ENCODE data around the gene KPNA3.

KPNA3 gene

GRCh38 chr13:49784886-49785570, 7.5 kb downstream of the KPNA3 start:
- DNase-seq = no peak
- Histone ChIP-seq H3K27me3 (replicated peaks) (no peaks in the 10 kb centered on the region), H3K4me3 (ENCODE audit: low read depth, low read length) (no peak overlapping the region), H3K36me3 (replicated peaks) (no peaks in the 10 kb centered on the region), H3K27ac (no peak overlapping the region)
- in situ Hi-C loops (cut with HindIII; ENCODE audit: low pct_ligation_motif_present, low sequenced_read_pairs) = no loop called here
- no peak for TF ChIP-seq CTCF (IDR thresholded peaks at IDR 0.05; ENCODE audit: low read depth, low read length, missing control alignments)

DNA sequence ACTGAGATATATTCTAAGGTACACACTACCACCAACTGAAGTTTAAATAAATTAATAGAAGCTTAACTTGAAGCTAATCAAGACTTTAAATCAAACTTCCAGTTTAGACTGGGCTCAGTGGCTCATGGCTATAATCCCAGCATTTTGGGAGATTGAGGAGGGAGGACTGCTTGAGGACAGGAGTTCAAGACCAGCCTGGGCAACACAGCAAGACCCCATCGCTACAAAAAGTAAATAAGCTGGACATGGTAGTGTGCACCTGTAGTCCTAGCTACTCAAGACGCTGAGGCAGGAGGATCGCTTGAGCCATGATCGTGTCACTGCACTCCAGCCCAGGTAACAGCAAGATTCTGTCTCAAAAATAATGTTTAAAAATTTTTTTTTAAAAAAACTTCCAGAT, 8.6 kb downstream of the KPNA3 start:
- in situ Hi-C loops (cut with HindIII; ENCODE audit: low pct_ligation_motif_present, low sequenced_read_pairs) = no loop called here
- H3K4me3 ChIP-seq (ENCODE audit: low read depth, low read length) = no peak overlapping the region
- TF ChIP-seq CTCF (IDR thresholded peaks at IDR 0.05; ENCODE audit: low read depth, low read length, missing control alignments) = no peak
- H3K36me3 ChIP-seq (replicated peaks) = no peaks in the 10 kb centered on the region
- no peak for DNase-seq
- H3K27ac ChIP-seq = no peak overlapping the region
- H3K27me3 ChIP-seq (replicated peaks) = no peaks in the 10 kb centered on the region

- Histone ChIP-seq H3K27me3 (replicated peaks) (no peaks in the 10 kb centered on the region), H3K4me3 (ENCODE audit: low read depth, low read length) (no peak overlapping the region), H3K27ac (no peak overlapping the region), H3K36me3 (replicated peaks) (no peaks in the 10 kb centered on the region)
- no peak for DNase-seq
- in situ Hi-C loops (cut with HindIII; ENCODE audit: low pct_ligation_motif_present, low sequenced_read_pairs) = no loop called here
- no peak for TF ChIP-seq CTCF (IDR thresholded peaks at IDR 0.05; ENCODE audit: low read depth, low read length, missing control alignments)
Measured at GRCh38 chr13:49782784-49783183, 9.7 kb downstream of the KPNA3 start.

DNA sequence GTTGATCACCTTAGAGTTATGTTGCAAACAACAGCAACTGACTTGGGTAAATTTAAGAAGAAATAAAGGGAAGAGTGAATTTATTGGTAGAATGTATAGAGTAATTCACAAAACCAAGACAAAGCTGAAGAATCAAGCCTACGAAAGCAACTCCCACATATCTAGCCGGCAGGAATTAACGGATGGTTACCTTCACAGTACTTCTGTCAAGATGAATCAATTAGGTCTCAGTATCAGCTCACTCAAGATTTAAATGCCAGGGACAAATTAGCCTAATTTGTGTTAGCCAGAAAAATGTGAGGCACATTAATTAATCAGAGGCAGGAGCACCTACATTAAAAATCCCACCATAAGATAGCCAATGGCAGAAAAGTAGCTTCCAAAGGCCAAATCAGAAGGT, 10.7 kb downstream of the KPNA3 start:
- no peaks in the 10 kb centered on the region for H3K36me3 ChIP-seq (replicated peaks)
- no peak overlapping the region for H3K27ac ChIP-seq
- no peak for TF ChIP-seq CTCF (IDR thresholded peaks at IDR 0.05; ENCODE audit: low read depth, low read length, missing control alignments)
- DNase-seq = no peak
- in situ Hi-C loops (cut with HindIII; ENCODE audit: low pct_ligation_motif_present, low sequenced_read_pairs) = no loop called here
- no peaks in the 10 kb centered on the region for H3K27me3 ChIP-seq (replicated peaks)
- no peak overlapping the region for H3K4me3 ChIP-seq (ENCODE audit: low read depth, low read length)

GRCh38 chr13:49779721-49780120, 12.8 kb downstream of the KPNA3 start:
- TF ChIP-seq CTCF (IDR thresholded peaks at IDR 0.05; ENCODE audit: low read depth, low read length, missing control alignments) = no peak
- Histone ChIP-seq H3K36me3 (replicated peaks) (no peaks in the 10 kb centered on the region), H3K4me3 (ENCODE audit: low read depth, low read length) (no peak overlapping the region), H3K27me3 (replicated peaks) (no peaks in the 10 kb centered on the region), H3K27ac (no peak overlapping the region)
- no peak for DNase-seq
- in situ Hi-C loops (cut with HindIII; ENCODE audit: low pct_ligation_motif_present, low sequenced_read_pairs) = no loop called here
